ENCODE data around the gene SLC2A2. TPM values are rescaled to one million over a fixed set of nuclear protein-coding genes. Genes with fewer than 3 reads are reported as not detected.

The SLC2A2 gene
- total RNA-seq, 1 experiment from 2014 or later: not detected

GRCh38 chr3:171058873-171059603, 32.5 kb upstream of the SLC2A2 start:
- H3K9me3 Mint-ChIP-seq: no peaks in the 10 kb centered on the region
- TF ChIP-seq HMGA2 (CRISPR knock-in tag; IDR thresholded peaks at IDR 0.05): no peak
- TF ChIP-seq, protein P1, sequence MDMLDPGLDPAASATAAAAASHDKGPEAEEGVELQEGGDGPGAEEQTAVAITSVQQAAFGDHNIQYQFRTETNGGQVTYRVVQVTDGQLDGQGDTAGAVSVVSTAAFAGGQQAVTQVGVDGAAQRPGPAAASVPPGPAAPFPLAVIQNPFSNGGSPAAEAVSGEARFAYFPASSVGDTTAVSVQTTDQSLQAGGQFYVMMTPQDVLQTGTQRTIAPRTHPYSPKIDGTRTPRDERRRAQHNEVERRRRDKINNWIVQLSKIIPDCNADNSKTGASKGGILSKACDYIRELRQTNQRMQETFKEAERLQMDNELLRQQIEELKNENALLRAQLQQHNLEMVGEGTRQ (CRISPR knock-in tag; IDR thresholded peaks at IDR 0.05): no peak
- no peak for TF ChIP-seq PRDM15 (CRISPR knock-in tag; IDR thresholded peaks at IDR 0.05)
- TF ChIP-seq ZNF416 (CRISPR knock-in tag; IDR thresholded peaks at IDR 0.05): no peak
- no peak for TF ChIP-seq ZNF121 (CRISPR knock-in tag; IDR thresholded peaks at IDR 0.05)
- no peak for TF ChIP-seq OVOL2 (CRISPR knock-in tag; IDR thresholded peaks at IDR 0.05; ENCODE audit: borderline replicate concordance)
- no peak for TF ChIP-seq IRF2 (CRISPR knock-in tag; IDR thresholded peaks at IDR 0.05; ENCODE audit: borderline replicate concordance, low read depth)
- no peak for TF ChIP-seq NR3C1 (CRISPR knock-in tag; conservative IDR thresholded peaks at IDR 0.05; ENCODE audit: low read depth)
- TF ChIP-seq, protein P2, sequence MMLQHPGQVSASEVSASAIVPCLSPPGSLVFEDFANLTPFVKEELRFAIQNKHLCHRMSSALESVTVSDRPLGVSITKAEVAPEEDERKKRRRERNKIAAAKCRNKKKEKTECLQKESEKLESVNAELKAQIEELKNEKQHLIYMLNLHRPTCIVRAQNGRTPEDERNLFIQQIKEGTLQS (CRISPR knock-in tag; conservative IDR thresholded peaks at IDR 0.05): no peak
- TF ChIP-seq PRRX2 (CRISPR knock-in tag; IDR thresholded peaks at IDR 0.05): no peak
- TF ChIP-seq NFE2L1 (CRISPR knock-in tag; IDR thresholded peaks at IDR 0.05): no peak
- no peak for TF ChIP-seq ZSCAN18 (CRISPR knock-in tag; IDR thresholded peaks at IDR 0.05)
- no peak for TF ChIP-seq KAT7 (CRISPR knock-in tag; IDR thresholded peaks at IDR 0.05; ENCODE audit: borderline replicate concordance)
- TF ChIP-seq CTCF (IDR thresholded peaks at IDR 0.05): no peak
- TF ChIP-seq, protein P3, sequence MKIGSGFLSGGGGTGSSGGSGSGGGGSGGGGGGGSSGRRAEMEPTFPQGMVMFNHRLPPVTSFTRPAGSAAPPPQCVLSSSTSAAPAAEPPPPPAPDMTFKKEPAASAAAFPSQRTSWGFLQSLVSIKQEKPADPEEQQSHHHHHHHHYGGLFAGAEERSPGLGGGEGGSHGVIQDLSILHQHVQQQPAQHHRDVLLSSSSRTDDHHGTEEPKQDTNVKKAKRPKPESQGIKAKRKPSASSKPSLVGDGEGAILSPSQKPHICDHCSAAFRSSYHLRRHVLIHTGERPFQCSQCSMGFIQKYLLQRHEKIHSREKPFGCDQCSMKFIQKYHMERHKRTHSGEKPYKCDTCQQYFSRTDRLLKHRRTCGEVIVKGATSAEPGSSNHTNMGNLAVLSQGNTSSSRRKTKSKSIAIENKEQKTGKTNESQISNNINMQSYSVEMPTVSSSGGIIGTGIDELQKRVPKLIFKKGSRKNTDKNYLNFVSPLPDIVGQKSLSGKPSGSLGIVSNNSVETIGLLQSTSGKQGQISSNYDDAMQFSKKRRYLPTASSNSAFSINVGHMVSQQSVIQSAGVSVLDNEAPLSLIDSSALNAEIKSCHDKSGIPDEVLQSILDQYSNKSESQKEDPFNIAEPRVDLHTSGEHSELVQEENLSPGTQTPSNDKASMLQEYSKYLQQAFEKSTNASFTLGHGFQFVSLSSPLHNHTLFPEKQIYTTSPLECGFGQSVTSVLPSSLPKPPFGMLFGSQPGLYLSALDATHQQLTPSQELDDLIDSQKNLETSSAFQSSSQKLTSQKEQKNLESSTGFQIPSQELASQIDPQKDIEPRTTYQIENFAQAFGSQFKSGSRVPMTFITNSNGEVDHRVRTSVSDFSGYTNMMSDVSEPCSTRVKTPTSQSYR (CRISPR knock-in tag; IDR thresholded peaks at IDR 0.05): no peak
- TF ChIP-seq ARID4B (CRISPR knock-in tag; IDR thresholded peaks at IDR 0.05; ENCODE audit: borderline replicate concordance): no peak
- no peak for TF ChIP-seq CREM (CRISPR knock-in tag; IDR thresholded peaks at IDR 0.05)
- ChIA-PET POLR2A (no interaction called here), CTCF (interaction anchor here (1.1 kb wide), 1 partner anchor 9 kb away, joined by 4 read pairs; no protein-coding TSS in a partner anchor)
- H3K27me3 Mint-ChIP-seq (ENCODE audit: low read depth): no peaks in the 10 kb centered on the region
- peaks cover 6% of the 10 kb centered on the region; the same call in 1 of the 2 replicates for H3K36me3 Mint-ChIP-seq
- no peak overlapping the region for H3K27ac Mint-ChIP-seq
- ATAC-seq (no peak), DNase-seq (ENCODE audit: low spot score) (no peak)
- no peak overlapping the region for H3K4me3 Mint-ChIP-seq
- peaks cover 19% of the 10 kb centered on the region for H3K4me1 Mint-ChIP-seq
